Smooth muscle cell (in vitro differentiated cells): ENCODE data around the gene ZNF784. TPM values are rescaled to one million over a fixed set of nuclear protein-coding genes. Genes with fewer than 3 reads are reported as not detected.

Experiments used
- DNase-seq: peaks from one replicate; lab custom pipeline; 2025; ENCODE audit not compliant: unreplicated experiment; lab: John Stamatoyannopoulos, UW
- H2AFZ ChIP-seq: fragments of 200-600 bp; sonication (generic); 2 replicates; pipeline ENCODE4 v1.6.0; 2016; ENCODE audit warnings: antibody characterized with exemption, low read depth, mild to moderate bottlenecking
- H3F3A ChIP-seq: fragments of 200-600 bp; sonication (generic); 2 replicates; pipeline ENCODE4 v1.6.0; 2017; ENCODE audit warnings: antibody characterized with exemption, low read depth
- H3K27ac ChIP-seq: fragments of 200-600 bp; sonication (generic); 2 replicates; pipeline ENCODE4 v1.5.1; 2016; ENCODE audit warnings: low read depth, mild to moderate bottlenecking
- H3K27me3 ChIP-seq: fragments of 200-600 bp; sonication (generic); 2 replicates; pipeline ENCODE4 v1.6.1; 2016; ENCODE audit warnings: low read depth, mild to moderate bottlenecking
- H3K36me3 ChIP-seq: fragments of 200-600 bp; sonication (generic); 2 replicates; pipeline ENCODE4 v1.5.1; 2016; ENCODE audit warnings: low read depth
- H3K4me1 ChIP-seq: fragments of 200-600 bp; sonication (generic); 2 replicates; pipeline ENCODE4 v1.5.1; 2016; ENCODE audit warnings: low read depth
- H3K4me2 ChIP-seq: fragments of 200-600 bp; sonication (generic); 2 replicates; pipeline ENCODE4 v1.6.0; 2016; ENCODE audit warnings: mild to moderate bottlenecking
- H3K4me3 ChIP-seq: fragments of 200-600 bp; sonication (generic); 2 replicates; pipeline ENCODE4 v1.5.1; 2016; ENCODE audit warnings: mild to moderate bottlenecking
- H3K79me2 ChIP-seq: fragments of 200-600 bp; sonication (generic); 2 replicates; pipeline ENCODE4 v1.6.0; 2016; ENCODE audit warnings: low read depth, mild to moderate bottlenecking
- H3K9ac ChIP-seq: fragments of 200-600 bp; sonication (generic); 2 replicates; pipeline ENCODE4 v1.6.0; 2016; ENCODE audit warnings: low read depth
- H3K9me3 ChIP-seq: fragments of 200-600 bp; sonication (generic); replicated peaks from 2 replicates; pipeline ENCODE4 v1.5.1; 2016; ENCODE audit warnings: low read depth
- H4K20me1 ChIP-seq: fragments of 200-600 bp; sonication (generic); 2 replicates; pipeline ENCODE4 v1.6.0; 2016; ENCODE audit warnings: low read depth
- WGBS: methylation state at CpG from one replicate; pipeline ENCODE4 v1.1.7; 2016; ENCODE audit warnings: low lambda C conversion rate; 5-methylcytosine and 5-hydroxymethylcytosine counted together
- polyA plus RNA-seq: library from polyadenylated mRNA; unstranded; fragments of >200 nt; fragmentation: Nextera tagmentation; extraction: Ambion mirVana; gene quantifications from 2 replicates; pipeline ENCODE4 v1.2.1, GENCODE V29; 2016
- total RNA-seq: library from RNA; depleted of rRNA; stranded (reverse); fragments of >200 nt; gene quantifications from 2 replicates; pipeline ENCODE4 v1.2.3, GENCODE V29; 2014
- TF ChIP-seq, protein P1 (sequence below): fragments of 200-600 bp; sonication (generic); IDR thresholded peaks from 2 replicates; pipeline ENCODE4 v1.5.1; 2017; ENCODE audit warnings: borderline replicate concordance, mild to moderate bottlenecking, antibody characterized with exemption; ENCODE audit not compliant: insufficient read depth, poor library complexity, severe bottlenecking

Gene ZNF784
- total and polyA plus RNA-seq, 2 experiments from 2014 or later, result 3.1 to 7.3 TPM

DNA sequence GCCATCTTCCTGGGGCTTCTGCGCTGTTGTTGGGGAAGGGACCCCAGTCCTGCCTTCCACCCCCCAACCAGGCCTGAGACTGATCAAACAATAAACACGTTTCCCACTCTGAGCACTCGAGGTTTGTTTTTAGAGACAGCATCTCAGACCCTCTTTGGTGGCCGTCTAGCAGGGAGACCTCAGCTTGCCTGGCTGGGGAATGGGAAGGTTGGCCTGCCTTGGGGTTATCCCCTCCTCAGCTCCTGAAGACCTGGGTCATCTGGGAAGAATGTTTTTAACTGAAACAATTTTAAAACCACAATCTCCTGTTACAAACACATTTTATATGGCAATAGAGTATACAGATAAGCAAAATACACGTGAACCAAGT is 21.1 kb upstream of the ZNF784 start:
- no peak overlapping the region for H3K27ac ChIP-seq
- no peaks in the 10 kb centered on the region for H3K36me3 ChIP-seq
- H3K79me2 ChIP-seq, result peaks cover 45% of the 10 kb centered on the region
- whole genome bisulfite sequencing, result 92% methylated on average over 5 of the region's 5 CpGs
- no peak overlapping the region for H2AFZ ChIP-seq
- no peak for DNase-seq
- no peaks in the 10 kb centered on the region for H4K20me1 ChIP-seq
- no peaks in the 10 kb centered on the region for H3K9me3 ChIP-seq
- H3K9ac ChIP-seq, result no peak overlapping the region
- H3K4me2 ChIP-seq, result no peak overlapping the region
- H3K4me3 ChIP-seq, result no peak overlapping the region
- peaks cover 21% of the 10 kb centered on the region for H3K4me1 ChIP-seq
- TF ChIP-seq, protein P1, sequence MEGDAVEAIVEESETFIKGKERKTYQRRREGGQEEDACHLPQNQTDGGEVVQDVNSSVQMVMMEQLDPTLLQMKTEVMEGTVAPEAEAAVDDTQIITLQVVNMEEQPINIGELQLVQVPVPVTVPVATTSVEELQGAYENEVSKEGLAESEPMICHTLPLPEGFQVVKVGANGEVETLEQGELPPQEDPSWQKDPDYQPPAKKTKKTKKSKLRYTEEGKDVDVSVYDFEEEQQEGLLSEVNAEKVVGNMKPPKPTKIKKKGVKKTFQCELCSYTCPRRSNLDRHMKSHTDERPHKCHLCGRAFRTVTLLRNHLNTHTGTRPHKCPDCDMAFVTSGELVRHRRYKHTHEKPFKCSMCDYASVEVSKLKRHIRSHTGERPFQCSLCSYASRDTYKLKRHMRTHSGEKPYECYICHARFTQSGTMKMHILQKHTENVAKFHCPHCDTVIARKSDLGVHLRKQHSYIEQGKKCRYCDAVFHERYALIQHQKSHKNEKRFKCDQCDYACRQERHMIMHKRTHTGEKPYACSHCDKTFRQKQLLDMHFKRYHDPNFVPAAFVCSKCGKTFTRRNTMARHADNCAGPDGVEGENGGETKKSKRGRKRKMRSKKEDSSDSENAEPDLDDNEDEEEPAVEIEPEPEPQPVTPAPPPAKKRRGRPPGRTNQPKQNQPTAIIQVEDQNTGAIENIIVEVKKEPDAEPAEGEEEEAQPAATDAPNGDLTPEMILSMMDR, result no peak
- H3K27me3 ChIP-seq, result no peaks in the 10 kb centered on the region
- peaks cover 12% of the 10 kb centered on the region for H3F3A ChIP-seq

DNA sequence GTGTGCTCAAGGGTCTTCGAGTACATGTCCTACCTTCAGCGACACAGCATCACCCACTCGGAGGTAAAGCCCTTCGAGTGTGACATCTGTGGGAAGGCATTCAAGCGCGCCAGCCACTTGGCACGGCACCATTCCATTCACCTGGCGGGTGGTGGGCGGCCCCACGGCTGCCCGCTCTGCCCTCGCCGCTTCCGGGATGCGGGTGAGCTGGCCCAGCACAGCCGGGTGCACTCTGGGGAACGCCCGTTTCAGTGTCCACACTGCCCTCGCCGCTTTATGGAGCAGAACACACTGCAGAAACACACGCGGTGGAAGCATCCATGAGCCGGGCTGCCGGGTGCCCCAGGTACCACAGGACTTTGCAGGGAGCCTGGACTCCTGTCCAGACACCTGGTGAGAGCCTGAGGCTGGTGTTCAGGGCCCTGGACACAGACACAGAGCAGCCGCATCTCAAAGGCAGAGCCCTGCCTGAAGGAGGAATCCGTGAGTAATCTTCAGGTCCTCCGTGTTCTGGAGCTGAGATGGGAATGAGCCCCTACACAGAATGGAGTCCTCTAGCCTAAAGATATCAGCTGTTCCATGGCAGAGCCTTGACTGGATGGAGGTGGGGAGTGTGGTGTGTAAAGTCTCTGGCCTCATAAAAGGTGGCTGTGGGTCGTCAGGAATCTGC is 20.6 kb upstream of the ZNF784 start:
- no peaks in the 10 kb centered on the region for H4K20me1 ChIP-seq
- TF ChIP-seq, protein P1, result no peak
- H3K79me2 ChIP-seq, result peaks cover 45% of the 10 kb centered on the region
- WGBS, result 94% methylated on average over 28 of the region's 28 CpGs
- peaks cover 22% of the 10 kb centered on the region for H3K4me1 ChIP-seq
- no peak for DNase-seq
- H3K4me3 ChIP-seq, result peak overlapping the region; percentile 79
- no peak overlapping the region for H3K9ac ChIP-seq
- no peak overlapping the region for H3K27ac ChIP-seq
- H3K9me3 ChIP-seq, result no peaks in the 10 kb centered on the region
- no peaks in the 10 kb centered on the region for H3K36me3 ChIP-seq
- H3F3A ChIP-seq, result peaks cover 12% of the 10 kb centered on the region
- no peak overlapping the region for H2AFZ ChIP-seq
- H3K27me3 ChIP-seq, result no peaks in the 10 kb centered on the region
- peak overlapping the region; percentile 97 for H3K4me2 ChIP-seq

DNA sequence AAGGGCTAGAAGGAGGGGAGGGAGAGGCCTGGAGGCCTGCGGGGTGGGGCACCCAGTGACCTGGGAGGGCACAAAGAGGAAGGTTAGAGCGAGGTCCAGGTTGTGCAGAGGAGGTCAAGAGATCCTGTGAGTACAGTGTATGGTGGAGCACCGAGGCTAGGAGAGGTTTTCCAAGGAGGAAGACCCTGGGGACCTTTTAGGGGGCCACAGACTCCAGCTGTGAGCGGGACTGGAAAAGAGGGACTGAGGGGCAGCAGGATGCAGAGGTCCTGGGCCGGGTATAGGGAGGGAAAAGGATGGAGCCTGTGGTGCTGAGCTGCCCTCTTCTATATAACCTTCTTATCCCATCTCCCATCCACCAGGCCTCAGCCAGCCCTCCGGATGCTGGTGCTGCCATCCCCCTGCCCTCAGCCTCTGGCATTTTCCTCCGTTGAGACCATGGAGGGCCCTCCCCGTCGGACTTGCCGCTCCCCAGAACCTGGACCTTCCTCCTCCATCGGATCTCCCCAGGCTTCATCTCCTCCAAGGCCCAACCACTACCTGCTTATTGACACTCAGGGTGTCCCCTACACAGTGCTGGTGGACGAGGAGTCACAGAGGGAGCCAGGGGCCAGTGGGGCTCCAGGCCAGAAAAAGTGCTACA is 19.9 kb upstream of the ZNF784 start:
- DNase-seq, result no peak
- H3K4me2 ChIP-seq, result peak overlapping the region; percentile 97
- no peaks in the 10 kb centered on the region for H4K20me1 ChIP-seq
- no peak overlapping the region for H2AFZ ChIP-seq
- peaks cover 22% of the 10 kb centered on the region for H3K4me1 ChIP-seq
- H3K79me2 ChIP-seq, result peaks cover 46% of the 10 kb centered on the region
- H3K9ac ChIP-seq, result peak overlapping the region; percentile 79
- H3K9me3 ChIP-seq, result no peaks in the 10 kb centered on the region
- peak overlapping the region; percentile 62 for H3K27ac ChIP-seq
- TF ChIP-seq, protein P1, result no peak
- WGBS, result 67% methylated on average over 9 of the region's 12 CpGs
- H3F3A ChIP-seq, result peaks cover 15% of the 10 kb centered on the region
- peak overlapping the region; percentile 79 for H3K4me3 ChIP-seq
- H3K27me3 ChIP-seq, result no peaks in the 10 kb centered on the region
- no peaks in the 10 kb centered on the region for H3K36me3 ChIP-seq

DNA sequence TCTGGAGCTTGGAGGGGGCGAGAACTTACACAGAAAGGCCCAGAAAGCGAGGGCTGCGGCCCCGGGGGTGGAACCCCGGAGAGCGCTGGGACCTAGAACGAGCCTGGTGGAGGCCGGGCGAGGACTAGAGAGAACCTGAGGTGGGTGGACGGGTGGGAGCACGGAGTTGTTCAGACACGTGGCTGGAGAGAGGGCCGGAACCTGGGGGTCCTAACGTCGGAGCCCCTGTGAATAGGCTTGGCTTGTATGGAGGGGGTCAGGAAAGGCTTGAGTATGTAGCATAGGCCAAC is 19.5 kb upstream of the ZNF784 start:
- 5% methylated on average over 11 of the region's 15 CpGs for WGBS
- H3K27me3 ChIP-seq, result no peaks in the 10 kb centered on the region
- no peaks in the 10 kb centered on the region for H4K20me1 ChIP-seq
- DNase-seq, result no peak
- H3K36me3 ChIP-seq, result no peaks in the 10 kb centered on the region
- peak overlapping the region; percentile 79 for H3K4me3 ChIP-seq
- H3K4me2 ChIP-seq, result peak overlapping the region; percentile 97
- TF ChIP-seq, protein P1, result no peak
- peak overlapping the region; percentile 62 for H3K27ac ChIP-seq
- H3K9ac ChIP-seq, result peak overlapping the region; percentile 79
- peaks cover 22% of the 10 kb centered on the region for H3K4me1 ChIP-seq
- H2AFZ ChIP-seq, result no peak overlapping the region
- H3K9me3 ChIP-seq, result no peaks in the 10 kb centered on the region
- peaks cover 50% of the 10 kb centered on the region for H3K79me2 ChIP-seq
- H3F3A ChIP-seq, result peaks cover 15% of the 10 kb centered on the region
